K562 (cell line): ENCODE measurements around the gene CCDC148. TPM values are rescaled to one million over a fixed set of nuclear protein-coding genes. Genes with fewer than 3 reads are reported as not detected.
"Not testable (repeated sequence)": the region's sequence is repeated elsewhere in the genome, so short reads cannot be mapped to it uniquely, and the experiment has no call there.

Experiments used
- ATAC-seq: fragments of 200-7000 bp; cut with Tn5 transposase; 3 replicates; pipeline ENCODE4 v1.9.1; 2020; ENCODE audit warnings: moderate library complexity
- BruUV-seq: library from RNA; stranded (reverse); fragments of 400-500 nt; replicated peaks from 2 replicates; lab custom pipeline; 2021; lab: Mats Ljungman, UMichigan
- CTCF ChIA-PET: fragments of 300-600 bp; formaldehyde crosslinking; extraction: SDS; loops from one replicate; lab custom pipeline; 2021; ENCODE audit warnings: low intra/inter-chr PET ratio; lab: Yijun Ruan, JAX
- POLR2A ChIA-PET: fragments of 300-600, 350-650 bp; sonication (Branson Sonifier 250); formaldehyde crosslinking; extraction: SDS; loops from one replicate; lab custom pipeline; 2021; ENCODE audit warnings: antibody characterized with exemption, inconsistent platforms; lab: Yijun Ruan, JAX
- DNase-seq, 4 experiments: peaks; one replicate each; pipeline versions ENCODE4 v3.0.0 to v3.0.0-alpha.2; 2011 to 2018; ENCODE audit warnings: low spot score in 3 of 4, mixed read lengths in 3 of 4; ENCODE audit errors: extremely low read depth in 1 of 4
- FAIRE-seq: peaks from 2 replicates; lab custom pipeline; 2011; peaks lifted over from hg19 to GRCh38; lab: Jason Lieb, UNC
- H2AFZ ChIP-seq: 2 replicates; pipeline ENCODE4 v1.6.0; 2011; ENCODE audit warnings: low read depth, low read length, control low read depth, inconsistent platforms
- H3K27ac ChIP-seq: fragments of 200-600 bp; 3 replicates; pipeline ENCODE4 v1.8.0; 2011; ENCODE audit warnings: low read depth, mild to moderate bottlenecking, control low read depth, inconsistent platforms, low read length, moderate library complexity, mixed read lengths; ENCODE audit errors: extremely low read depth
- H3K27me3 ChIP-seq, 2 experiments: fragments of 300-600 bp in 1 of 2; 2 replicates in 1 of 2; 3 replicates in 1 of 2; pipeline versions ENCODE4 v1.6.0 to v1.8.0; 2011; ENCODE audit warnings: inconsistent platforms in 2 of 2, low read length in 2 of 2, mild to moderate bottlenecking in 1 of 2, mixed read lengths in 1 of 2, moderate library complexity in 1 of 2; ENCODE audit not compliant: control insufficient read depth in 2 of 2, insufficient read depth in 2 of 2
- H3K36me3 ChIP-seq: fragments of 300-600 bp; 3 replicates; pipeline ENCODE4 v1.8.0; 2011; ENCODE audit warnings: mild to moderate bottlenecking, low read length, inconsistent platforms; ENCODE audit not compliant: control insufficient read depth, insufficient read depth
- H3K4me1 ChIP-seq, 2 experiments: fragments of 200-600 bp in 1 of 2; replicated peaks in 1 of 2; 2 replicates in 1 of 2; 3 replicates in 1 of 2; pipeline versions ENCODE4 v1.5.1 to v1.8.0; 2011; ENCODE audit warnings: inconsistent platforms in 2 of 2, low read length in 2 of 2, mild to moderate bottlenecking in 1 of 2, mixed read lengths in 1 of 2, moderate library complexity in 1 of 2; ENCODE audit not compliant: control insufficient read depth in 2 of 2, insufficient read depth in 2 of 2
- H3K4me2 ChIP-seq: 2 replicates; pipeline ENCODE4 v1.6.1; 2011; ENCODE audit warnings: low read length, control low read depth, inconsistent platforms, mixed read lengths; ENCODE audit not compliant: insufficient read depth
- H3K4me3 ChIP-seq: fragments of 200-600 bp; sonication (generic), shearing (Covaris generic); 2 replicates; pipeline ENCODE4 v1.5.1; 2016; ENCODE audit warnings: control low read depth, inconsistent platforms
- H3K79me2 ChIP-seq: fragments of 200-600 bp; 3 replicates; pipeline ENCODE4 v1.8.0; 2011; ENCODE audit warnings: low read length, inconsistent platforms; ENCODE audit not compliant: control insufficient read depth, insufficient read depth
- H3K9ac ChIP-seq, 2 experiments: 2 replicates each; pipeline versions ENCODE4 v1.6.0 to v1.6.1; 2011; ENCODE audit warnings: low read depth in 2 of 2, low read length in 2 of 2, control low read depth in 1 of 2, inconsistent platforms in 1 of 2, mild to moderate bottlenecking in 1 of 2, mixed read lengths in 1 of 2; ENCODE audit not compliant: insufficient read depth in 1 of 2
- H3K9me1 ChIP-seq: one replicate; pipeline ENCODE4 v1.6.0; 2011; ENCODE audit warnings: inconsistent platforms, mild to moderate bottlenecking, low read length, moderate library complexity; ENCODE audit not compliant: control insufficient read depth, insufficient read depth
- H3K9me3 ChIP-seq: replicated peaks from 2 replicates; pipeline ENCODE4 v1.5.1; 2011; ENCODE audit warnings: low read depth, low read length, inconsistent platforms; ENCODE audit not compliant: control insufficient read depth, insufficient read depth
- H4K20me1 ChIP-seq: replicated peaks from 2 replicates; pipeline ENCODE4 v1.6.1; 2011; ENCODE audit warnings: low read length, inconsistent platforms, mixed read lengths; ENCODE audit not compliant: control insufficient read depth, insufficient read depth
- EHMT2 ChIP-seq: fragments of 450-650 bp; IDR thresholded peaks from 2 replicates; pipeline ENCODE4 v1.6.1; 2018; ENCODE audit warnings: antibody characterized with exemption
- NFRKB ChIP-seq: fragments of 450-650 bp; IDR thresholded peaks from 2 replicates; pipeline ENCODE4 v1.6.1; 2016; ENCODE audit warnings: low read depth
- NRF1 ChIP-seq, 2 experiments: fragments of 450-650 bp; IDR thresholded peaks in 1 of 2; conservative IDR thresholded peaks in 1 of 2; 2 replicates each; pipeline ENCODE4 v1.6.1; 2014; ENCODE audit warnings: mild to moderate bottlenecking in 2 of 2
- POLR2A ChIP-seq: fragments of 450-650 bp; conservative IDR thresholded peaks from 2 replicates; pipeline ENCODE4 v1.6.1; 2016
- SUPT5H ChIP-seq: fragments of 450-650 bp; IDR thresholded peaks from 2 replicates; pipeline ENCODE4 v1.6.1; 2016
- TBP ChIP-seq: optimal IDR thresholded peaks from 2 replicates; pipeline ENCODE3; 2011; ENCODE audit warnings: low read depth, low read length, improper control_type of control experiment
- YY1 ChIP-seq, 3 experiments: IDR thresholded peaks; 2 replicates each; pipeline ENCODE4 v1.6.1; 2011; ENCODE audit warnings: low read length in 2 of 3, mild to moderate bottlenecking in 2 of 3, moderate library complexity in 2 of 3, borderline replicate concordance in 1 of 3, control low read depth in 1 of 3, low read depth in 1 of 3; ENCODE audit not compliant: insufficient read depth in 3 of 3, insufficient replicate concordance in 2 of 3, control insufficient read depth in 1 of 3, insufficient read length in 1 of 3; ENCODE audit errors: extremely low read depth in 1 of 3
- WGBS: fragments of 100-300 bp; shearing (Covaris generic); methylation state at CpG from one replicate; pipeline ENCODE4 v1.1.6; 2016; ENCODE audit warnings: low coverage, mixed read lengths; ENCODE audit not compliant: insufficient coverage; ENCODE audit errors: missing lambda C conversion rate; 5-methylcytosine and 5-hydroxymethylcytosine counted together
- in situ Hi-C: fragments of 300-500 bp; cut with MboI; formaldehyde crosslinking; loops from 4 replicates; pipeline ENCODE4 v1.15.0; 2018; ENCODE audit warnings: inconsistent platforms, mixed read lengths
- intact Hi-C: fragments of 100-400 bp; cut with micrococcal nuclease; formaldehyde crosslinking; loops from 2 replicates; pipeline ENCODE4 v1.14.2; 2022
- polyA plus RNA-seq, 8 experiments: library from polyadenylated mRNA; depleted of rRNA in 4 of 8; stranded (reverse) in 5 of 8; unstranded in 3 of 8; fragments of >200 nt; fragmentation: Nextera tagmentation in 2 of 8; fragmentation: Illumina TruSeq in 1 of 8; extraction: Ambion mirVana in 2 of 8; extraction: Trizol in 1 of 8; gene quantifications; 2 replicates each; pipeline versions ENCODE4 v1.2.1 to v1.2.3, GENCODE V29; 2011 to 2014; ENCODE audit warnings: inconsistent platforms in 1 of 8, missing spikeins in 1 of 8
- total RNA-seq, 7 experiments: library from RNA; depleted of rRNA in 6 of 7; stranded (reverse); fragments of >200 nt in 6 of 7; fragmentation: Illumina TruSeq in 2 of 7; extraction: Trizol in 2 of 7; gene quantifications; 2 replicates each; pipeline versions ENCODE4 v1.2.1 to v1.2.3, GENCODE V29; 2011 to 2021; ENCODE audit warnings: low replicate concordance in 1 of 7
- TF ChIP-seq, protein P1 (sequence below): fragments of 450-650 bp; IDR thresholded peaks from 2 replicates; pipeline ENCODE4 v1.6.1; 2016; ENCODE audit warnings: mild to moderate bottlenecking, moderate library complexity

CCDC148 gene
- total and polyA plus RNA-seq, 9 of the 15 experiments (the other 6 are each of a cell fraction or from before 2014, with no cell fraction given) = 0.10 to 1.4 (median 0.65) TPM

GRCh38 chr2:158350751-158351465 is 105.6 kb downstream of the CCDC148 start:
- H3K4me3 ChIP-seq, POLR2A ChIA-PET, intact Hi-C loops, in situ Hi-C loops, H3K27me3 ChIP-seq, H3K36me3 ChIP-seq, H3K79me2 ChIP-seq, H3K9me3 ChIP-seq, H3K4me1 ChIP-seq, CTCF ChIA-PET, FAIRE-seq, H3K9me1 ChIP-seq, H4K20me1 ChIP-seq: not testable (repeated sequence)
- peak; percentile 79 for ATAC-seq
- DNase-seq = peak in 2 of 4 experiments; percentile 8 to 28
- BruUV-seq = TSS peak; percentile 82
- 40% methylated on average over 18 of the region's 20 CpGs for WGBS
- 0 out of 4 replicates have a peak, but pooled peaks of 1 of the 2 experiments have one; percentile 17 for TF ChIP-seq NRF1 (conservative IDR thresholded peaks at IDR 0.05 in 1 of 2, IDR thresholded peaks at IDR 0.05 in 1 of 2)
- TF ChIP-seq, protein P1, sequence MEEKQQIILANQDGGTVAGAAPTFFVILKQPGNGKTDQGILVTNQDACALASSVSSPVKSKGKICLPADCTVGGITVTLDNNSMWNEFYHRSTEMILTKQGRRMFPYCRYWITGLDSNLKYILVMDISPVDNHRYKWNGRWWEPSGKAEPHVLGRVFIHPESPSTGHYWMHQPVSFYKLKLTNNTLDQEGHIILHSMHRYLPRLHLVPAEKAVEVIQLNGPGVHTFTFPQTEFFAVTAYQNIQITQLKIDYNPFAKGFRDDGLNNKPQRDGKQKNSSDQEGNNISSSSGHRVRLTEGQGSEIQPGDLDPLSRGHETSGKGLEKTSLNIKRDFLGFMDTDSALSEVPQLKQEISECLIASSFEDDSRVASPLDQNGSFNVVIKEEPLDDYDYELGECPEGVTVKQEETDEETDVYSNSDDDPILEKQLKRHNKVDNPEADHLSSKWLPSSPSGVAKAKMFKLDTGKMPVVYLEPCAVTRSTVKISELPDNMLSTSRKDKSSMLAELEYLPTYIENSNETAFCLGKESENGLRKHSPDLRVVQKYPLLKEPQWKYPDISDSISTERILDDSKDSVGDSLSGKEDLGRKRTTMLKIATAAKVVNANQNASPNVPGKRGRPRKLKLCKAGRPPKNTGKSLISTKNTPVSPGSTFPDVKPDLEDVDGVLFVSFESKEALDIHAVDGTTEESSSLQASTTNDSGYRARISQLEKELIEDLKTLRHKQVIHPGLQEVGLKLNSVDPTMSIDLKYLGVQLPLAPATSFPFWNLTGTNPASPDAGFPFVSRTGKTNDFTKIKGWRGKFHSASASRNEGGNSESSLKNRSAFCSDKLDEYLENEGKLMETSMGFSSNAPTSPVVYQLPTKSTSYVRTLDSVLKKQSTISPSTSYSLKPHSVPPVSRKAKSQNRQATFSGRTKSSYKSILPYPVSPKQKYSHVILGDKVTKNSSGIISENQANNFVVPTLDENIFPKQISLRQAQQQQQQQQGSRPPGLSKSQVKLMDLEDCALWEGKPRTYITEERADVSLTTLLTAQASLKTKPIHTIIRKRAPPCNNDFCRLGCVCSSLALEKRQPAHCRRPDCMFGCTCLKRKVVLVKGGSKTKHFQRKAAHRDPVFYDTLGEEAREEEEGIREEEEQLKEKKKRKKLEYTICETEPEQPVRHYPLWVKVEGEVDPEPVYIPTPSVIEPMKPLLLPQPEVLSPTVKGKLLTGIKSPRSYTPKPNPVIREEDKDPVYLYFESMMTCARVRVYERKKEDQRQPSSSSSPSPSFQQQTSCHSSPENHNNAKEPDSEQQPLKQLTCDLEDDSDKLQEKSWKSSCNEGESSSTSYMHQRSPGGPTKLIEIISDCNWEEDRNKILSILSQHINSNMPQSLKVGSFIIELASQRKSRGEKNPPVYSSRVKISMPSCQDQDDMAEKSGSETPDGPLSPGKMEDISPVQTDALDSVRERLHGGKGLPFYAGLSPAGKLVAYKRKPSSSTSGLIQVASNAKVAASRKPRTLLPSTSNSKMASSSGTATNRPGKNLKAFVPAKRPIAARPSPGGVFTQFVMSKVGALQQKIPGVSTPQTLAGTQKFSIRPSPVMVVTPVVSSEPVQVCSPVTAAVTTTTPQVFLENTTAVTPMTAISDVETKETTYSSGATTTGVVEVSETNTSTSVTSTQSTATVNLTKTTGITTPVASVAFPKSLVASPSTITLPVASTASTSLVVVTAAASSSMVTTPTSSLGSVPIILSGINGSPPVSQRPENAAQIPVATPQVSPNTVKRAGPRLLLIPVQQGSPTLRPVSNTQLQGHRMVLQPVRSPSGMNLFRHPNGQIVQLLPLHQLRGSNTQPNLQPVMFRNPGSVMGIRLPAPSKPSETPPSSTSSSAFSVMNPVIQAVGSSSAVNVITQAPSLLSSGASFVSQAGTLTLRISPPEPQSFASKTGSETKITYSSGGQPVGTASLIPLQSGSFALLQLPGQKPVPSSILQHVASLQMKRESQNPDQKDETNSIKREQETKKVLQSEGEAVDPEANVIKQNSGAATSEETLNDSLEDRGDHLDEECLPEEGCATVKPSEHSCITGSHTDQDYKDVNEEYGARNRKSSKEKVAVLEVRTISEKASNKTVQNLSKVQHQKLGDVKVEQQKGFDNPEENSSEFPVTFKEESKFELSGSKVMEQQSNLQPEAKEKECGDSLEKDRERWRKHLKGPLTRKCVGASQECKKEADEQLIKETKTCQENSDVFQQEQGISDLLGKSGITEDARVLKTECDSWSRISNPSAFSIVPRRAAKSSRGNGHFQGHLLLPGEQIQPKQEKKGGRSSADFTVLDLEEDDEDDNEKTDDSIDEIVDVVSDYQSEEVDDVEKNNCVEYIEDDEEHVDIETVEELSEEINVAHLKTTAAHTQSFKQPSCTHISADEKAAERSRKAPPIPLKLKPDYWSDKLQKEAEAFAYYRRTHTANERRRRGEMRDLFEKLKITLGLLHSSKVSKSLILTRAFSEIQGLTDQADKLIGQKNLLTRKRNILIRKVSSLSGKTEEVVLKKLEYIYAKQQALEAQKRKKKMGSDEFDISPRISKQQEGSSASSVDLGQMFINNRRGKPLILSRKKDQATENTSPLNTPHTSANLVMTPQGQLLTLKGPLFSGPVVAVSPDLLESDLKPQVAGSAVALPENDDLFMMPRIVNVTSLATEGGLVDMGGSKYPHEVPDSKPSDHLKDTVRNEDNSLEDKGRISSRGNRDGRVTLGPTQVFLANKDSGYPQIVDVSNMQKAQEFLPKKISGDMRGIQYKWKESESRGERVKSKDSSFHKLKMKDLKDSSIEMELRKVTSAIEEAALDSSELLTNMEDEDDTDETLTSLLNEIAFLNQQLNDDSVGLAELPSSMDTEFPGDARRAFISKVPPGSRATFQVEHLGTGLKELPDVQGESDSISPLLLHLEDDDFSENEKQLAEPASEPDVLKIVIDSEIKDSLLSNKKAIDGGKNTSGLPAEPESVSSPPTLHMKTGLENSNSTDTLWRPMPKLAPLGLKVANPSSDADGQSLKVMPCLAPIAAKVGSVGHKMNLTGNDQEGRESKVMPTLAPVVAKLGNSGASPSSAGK = peak; percentile 51
- TF ChIP-seq TBP = peak; percentile 37
- peak in 1 of 3 experiments; percentile 66 for TF ChIP-seq YY1 (IDR thresholded peaks at IDR 0.05; ENCODE audit: borderline replicate concordance in 1 of 3, control insufficient read depth in 1 of 3, extremely low read depth in 1 of 3, insufficient read depth in 3 of 3, insufficient read length in 1 of 3, insufficient replicate concordance in 2 of 3, low read depth in 1 of 3, low read length in 2 of 3)
- peak; percentile 57; the same call in 1 of the 2 replicates for TF ChIP-seq EHMT2
- TF ChIP-seq NFRKB = peak; percentile 69; the same call in 1 of the 2 replicates
- TF ChIP-seq SUPT5H = 0 out of 2 replicates have a peak, but pooled peaks have one; percentile 19
- TF ChIP-seq POLR2A = 0 out of 2 replicates have a peak, but pooled peaks have one; percentile 45
- Histone ChIP-seq H3K27ac (peak overlapping the region; percentile 56; the same call in 2 of the 3 replicates), H3K4me2 (peak overlapping the region; percentile 65), H3K9ac (peak overlapping the region in 1 of 2 experiments; percentile 35; a peak in 2 of 4 replicates), H2AFZ (peak overlapping the region; percentile 84)
